Upper lobe of left lung (tissue), 4 donors: ENCODE measurements around the gene FHOD1.

Experiments used
- POLR2A ChIP-seq, 4 donors: fragments of 450-650 bp; IDR thresholded peaks; one replicate each; pipeline ENCODE4 v1.5.1; 2016 to 2017; ENCODE audit warnings: antibody characterized with exemption in 4 of 4, mild to moderate bottlenecking in 2 of 4
- TF ChIP-seq, protein P1 (sequence below), 6 experiments: fragments of 450-650 bp in 4 of 6; fragments of 200-600 bp in 2 of 6; sonication (generic) in 2 of 6; IDR thresholded peaks; one replicate each; pipeline ENCODE4 v1.5.1; 2016 to 2019; ENCODE audit warnings: antibody characterized with exemption in 6 of 6

DNA sequence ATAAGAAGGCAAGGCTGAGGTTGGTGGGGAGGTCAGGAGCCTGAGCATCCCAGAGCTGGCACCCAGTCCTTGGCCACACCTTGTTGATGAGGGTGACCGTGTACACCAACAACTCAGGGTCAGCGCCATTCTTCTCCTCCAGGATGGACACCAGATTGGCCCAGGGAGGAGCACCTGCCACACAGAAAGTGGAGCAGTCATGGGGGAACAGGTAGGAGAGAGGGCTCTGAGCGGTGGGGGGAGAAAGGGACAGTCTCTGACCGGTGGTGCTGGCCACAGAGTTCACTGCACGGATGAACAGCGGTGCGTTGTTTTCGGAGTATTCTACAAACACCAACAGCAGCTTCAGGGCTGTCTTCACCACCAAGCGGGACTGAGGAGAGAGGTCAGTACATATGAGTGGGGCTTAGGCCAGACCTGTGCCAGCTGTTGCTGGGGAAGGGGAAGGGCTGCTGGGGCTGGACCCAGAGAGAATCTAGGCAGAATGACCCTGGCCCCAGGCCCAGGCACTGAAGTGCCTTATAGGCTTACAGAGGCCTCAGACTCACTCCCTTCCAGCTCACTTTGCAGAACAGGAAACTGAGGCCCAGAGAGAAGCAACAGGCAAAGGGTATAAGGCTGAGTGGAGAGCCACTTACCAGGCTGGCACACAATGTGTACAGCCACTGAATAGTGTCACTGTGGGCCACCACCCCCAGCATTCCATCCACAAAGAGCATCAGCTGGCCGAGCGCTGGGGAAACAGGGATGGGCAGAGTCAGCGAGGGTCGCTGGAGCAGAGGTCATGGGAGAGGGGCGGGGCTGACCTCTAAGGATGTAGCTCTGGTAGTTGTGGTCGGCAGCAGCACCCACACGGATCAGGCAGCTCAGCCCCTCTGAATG, 9.6 kb downstream of the FHOD1 start:
- no peak for TF ChIP-seq POLR2A (IDR thresholded peaks at IDR 0.05)
- TF ChIP-seq, protein P1, sequence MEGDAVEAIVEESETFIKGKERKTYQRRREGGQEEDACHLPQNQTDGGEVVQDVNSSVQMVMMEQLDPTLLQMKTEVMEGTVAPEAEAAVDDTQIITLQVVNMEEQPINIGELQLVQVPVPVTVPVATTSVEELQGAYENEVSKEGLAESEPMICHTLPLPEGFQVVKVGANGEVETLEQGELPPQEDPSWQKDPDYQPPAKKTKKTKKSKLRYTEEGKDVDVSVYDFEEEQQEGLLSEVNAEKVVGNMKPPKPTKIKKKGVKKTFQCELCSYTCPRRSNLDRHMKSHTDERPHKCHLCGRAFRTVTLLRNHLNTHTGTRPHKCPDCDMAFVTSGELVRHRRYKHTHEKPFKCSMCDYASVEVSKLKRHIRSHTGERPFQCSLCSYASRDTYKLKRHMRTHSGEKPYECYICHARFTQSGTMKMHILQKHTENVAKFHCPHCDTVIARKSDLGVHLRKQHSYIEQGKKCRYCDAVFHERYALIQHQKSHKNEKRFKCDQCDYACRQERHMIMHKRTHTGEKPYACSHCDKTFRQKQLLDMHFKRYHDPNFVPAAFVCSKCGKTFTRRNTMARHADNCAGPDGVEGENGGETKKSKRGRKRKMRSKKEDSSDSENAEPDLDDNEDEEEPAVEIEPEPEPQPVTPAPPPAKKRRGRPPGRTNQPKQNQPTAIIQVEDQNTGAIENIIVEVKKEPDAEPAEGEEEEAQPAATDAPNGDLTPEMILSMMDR (IDR thresholded peaks at IDR 0.05), result no peak
